Dermis blood vessel endothelial cell (primary cell): Measurements from ENCODE around the gene ELF3. TPM values are rescaled to one million over a fixed set of nuclear protein-coding genes. Genes with fewer than 3 reads are reported as not detected.

Source experiments
- total RNA-seq: library from RNA; depleted of rRNA; stranded (reverse); fragments of >200 nt; gene quantifications from 2 replicates; pipeline ENCODE4 v1.2.3, GENCODE V29; 2014

The ELF3 gene
- total RNA-seq, 1 donor from 2014 or later, result 0.68 TPM

Other genes with a start within 250 kb of the ELF3 start
- gene IPO9, start 181.4 kb upstream of the ELF3 start, total RNA-seq, result 32.5 and 33.6 TPM in 2 replicates
- gene SHISA4, start 121.7 kb upstream of the ELF3 start, total RNA-seq, result 9.6 and 15.7 TPM in 2 replicates
- under 0.01 TPM in 1 of 2 replicates, not detected in the other for gene LMOD1, start 64.0 kb upstream of the ELF3 start, total RNA-seq
- 52.9 and 67.0 TPM in 2 replicates for gene TIMM17A, start 55.1 kb upstream of the ELF3 start, total RNA-seq
- 43.6 and 68.1 TPM in 2 replicates for gene RNPEP, start 27.9 kb upstream of the ELF3 start, total RNA-seq
- under 0.01 TPM in 1 of 2 replicates, not detected in the other for gene GPR37L1, start 112.3 kb downstream of the ELF3 start, total RNA-seq
- 32.7 and 40.5 TPM in 2 replicates for gene ARL8A, start 134.2 kb downstream of the ELF3 start, total RNA-seq
- 0.09 and 0.68 TPM in 2 replicates for gene PTPN7, start 150.0 kb downstream of the ELF3 start, total RNA-seq
- not detected in 2 replicates for gene LGR6, start 183.2 kb downstream of the ELF3 start, total RNA-seq